GM18508 (cell line): Measurements from ENCODE around the gene RNF14.
"Not testable (repeated sequence)": the region's sequence is repeated elsewhere in the genome, so short reads cannot be mapped to it uniquely, and the experiment has no call there.

Experiments
- ATAC-seq: cut with Tn5 transposase; IDR thresholded peaks from one replicate; pipeline ENCODE4 v1.9.1; 2021; ENCODE audit warnings: moderate number of reproducible peaks; ENCODE audit not compliant: insufficient read depth, unreplicated experiment

The RNF14 gene

DNA sequence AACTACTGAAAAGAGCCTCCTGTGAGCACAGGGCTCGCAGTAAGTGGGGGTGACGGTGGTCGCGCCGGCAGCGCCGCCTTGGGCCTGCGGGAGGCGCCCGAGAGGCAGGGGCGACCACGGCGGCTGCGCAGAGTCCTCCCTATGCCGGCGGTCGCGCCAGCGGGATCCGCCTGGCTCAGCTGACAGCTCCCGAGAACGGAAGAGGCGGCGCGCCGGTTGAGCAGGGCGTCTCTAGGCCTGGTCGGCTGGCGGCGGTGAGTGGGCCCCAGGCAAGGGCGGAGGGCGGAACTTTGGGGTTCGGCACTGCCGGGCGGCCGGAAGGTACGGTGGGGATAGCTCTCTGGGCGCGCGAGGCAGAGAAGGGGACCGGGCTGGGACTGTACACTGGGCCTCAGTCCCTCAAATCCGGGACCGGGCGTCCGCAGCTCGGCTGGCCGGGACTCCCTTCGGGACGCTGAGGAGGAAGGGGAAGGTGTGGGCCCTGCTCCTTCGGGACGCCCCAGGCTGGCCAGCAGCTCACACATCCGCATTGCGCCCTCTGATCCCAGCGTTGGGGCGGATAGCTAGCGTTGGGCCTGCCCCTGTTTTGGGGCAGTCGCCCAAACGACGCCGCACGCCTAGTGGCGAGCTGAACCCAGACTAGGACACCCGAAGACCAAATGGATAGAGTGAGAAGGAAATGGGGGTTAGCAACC, at the start of gene RNF14:
RNF14 (plus strand) TSS at position 192 of the 695 bp plus-strand sequence. CDS start 4,484 bp downstream, outside the sequence.
- ATAC-seq = peak; percentile 75

DNA sequence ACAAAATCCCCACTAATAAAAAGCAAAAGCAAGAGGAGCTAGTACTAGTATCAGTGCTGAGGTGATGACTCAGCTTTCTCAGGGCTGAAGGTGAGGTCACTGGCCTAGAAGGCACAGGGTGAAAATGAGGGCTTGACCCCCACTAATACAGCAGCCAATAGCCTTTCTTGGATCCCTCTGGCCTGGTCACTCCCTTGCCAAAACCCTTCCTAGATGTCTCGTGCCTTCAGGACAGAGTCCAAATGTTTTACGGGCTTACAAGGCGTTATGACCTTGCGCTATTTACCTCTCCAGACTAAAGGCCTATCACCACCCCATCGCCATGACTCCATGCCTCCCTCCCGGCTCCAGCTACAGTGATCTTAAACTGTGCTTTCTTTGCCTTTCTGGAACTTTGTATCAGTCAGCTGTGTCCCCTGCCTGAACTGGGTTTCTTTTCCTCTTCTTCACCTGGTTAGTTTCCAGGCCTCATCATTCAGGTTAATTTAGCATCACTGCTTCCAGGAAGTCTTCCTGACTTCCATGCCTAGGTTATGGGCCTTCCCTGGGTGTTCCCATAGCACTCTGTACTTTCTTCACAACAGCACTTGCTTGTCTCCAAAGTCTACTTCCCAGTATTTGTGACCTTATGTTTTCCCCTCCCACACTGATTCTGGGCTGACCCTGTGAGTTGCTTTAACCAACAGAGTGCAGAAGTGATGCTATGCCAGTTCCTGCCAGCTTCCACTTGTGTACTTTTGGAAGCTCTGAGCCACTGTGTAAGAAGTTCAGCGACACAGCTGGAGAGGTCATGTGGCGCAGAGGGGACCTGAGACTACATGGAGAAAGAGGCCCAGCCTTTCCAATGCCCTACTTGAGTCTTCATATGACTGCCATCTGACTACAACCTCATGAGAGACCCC, 49.4 kb upstream of the RNF14 start:
- no peak for ATAC-seq

- no peak for ATAC-seq
Measured at GRCh38 chr5:141920771-141921170, 48.1 kb upstream of the RNF14 start.

DNA sequence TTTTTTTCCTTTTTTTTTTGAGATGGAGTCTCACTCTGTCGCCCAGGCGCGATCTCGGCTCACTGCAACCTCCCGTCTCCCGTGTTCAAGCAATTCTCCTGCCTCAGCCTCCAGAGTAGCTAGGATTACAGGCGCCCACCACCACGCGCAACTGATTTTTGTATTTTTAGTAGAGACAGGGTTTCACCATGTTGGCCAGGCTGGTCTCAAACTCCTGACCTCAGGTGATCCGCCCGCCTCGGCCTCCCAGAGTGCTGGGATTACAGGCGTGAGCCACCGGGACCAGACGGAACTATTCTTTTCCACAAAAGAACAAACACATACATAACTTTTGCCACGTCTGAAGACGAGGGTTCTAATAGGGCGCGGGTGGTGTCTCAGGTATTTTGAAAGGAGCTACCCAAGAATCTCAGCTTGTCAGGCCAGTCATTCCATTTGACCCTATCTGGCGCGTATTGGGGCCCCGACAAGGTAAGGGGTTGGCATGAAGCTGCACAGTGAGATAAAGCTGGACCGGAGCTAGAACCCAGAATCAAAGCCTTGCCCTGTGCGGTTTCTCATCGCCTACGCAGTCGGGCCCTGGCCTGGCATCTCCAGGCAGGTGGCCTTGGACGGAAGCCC, 46.0 kb upstream of the RNF14 start:
- ATAC-seq = not testable (repeated sequence)

DNA sequence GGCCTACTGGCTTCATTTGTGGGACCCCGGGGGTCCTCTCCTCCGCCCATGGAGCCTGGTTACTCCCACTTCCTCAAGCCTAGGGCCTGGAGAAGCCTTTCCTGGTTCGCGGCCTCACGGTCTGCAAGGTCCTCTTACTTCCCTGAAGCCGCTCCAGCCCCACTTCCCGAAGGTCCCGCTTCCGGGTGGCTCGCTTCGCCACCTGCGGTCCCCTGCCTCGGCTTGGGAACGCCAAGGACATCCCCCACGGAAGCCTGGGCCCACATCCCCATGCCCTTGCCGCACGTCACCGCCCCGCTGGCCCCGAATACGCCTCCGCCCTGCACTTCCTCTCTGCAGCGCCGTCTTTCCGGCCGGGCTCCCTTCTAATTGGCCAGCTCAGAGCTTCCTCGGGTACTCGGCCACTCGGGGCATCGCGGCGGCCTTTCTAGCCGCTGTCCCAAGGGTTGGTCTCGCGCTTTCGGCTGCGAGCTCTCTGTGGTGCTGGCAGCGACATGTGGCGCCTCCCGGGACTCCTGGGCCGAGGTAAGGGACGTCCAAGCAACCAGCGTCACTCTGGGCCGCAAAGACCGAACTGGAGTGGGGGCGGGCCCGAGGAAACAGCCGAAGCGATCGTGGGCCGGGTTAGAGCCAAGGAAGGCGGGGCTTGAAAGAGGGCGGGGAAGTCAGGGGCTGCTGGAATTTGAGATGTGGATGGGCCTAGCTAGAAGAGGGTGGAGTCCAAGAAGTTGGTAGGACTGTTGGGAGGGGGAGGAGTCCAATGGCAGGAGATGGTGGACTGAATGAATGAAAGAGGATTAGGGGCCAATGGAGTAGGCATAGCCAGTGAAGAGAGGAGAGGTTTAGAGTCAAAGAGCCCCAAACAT, 45.2 kb upstream of the RNF14 start, which contains the start of gene DELE1:
DELE1 (plus strand) TSS at position 424 of the 866 bp plus-strand sequence; CDS start at position 495, 71 bp downstream.
- peak; percentile 85 for ATAC-seq

DNA sequence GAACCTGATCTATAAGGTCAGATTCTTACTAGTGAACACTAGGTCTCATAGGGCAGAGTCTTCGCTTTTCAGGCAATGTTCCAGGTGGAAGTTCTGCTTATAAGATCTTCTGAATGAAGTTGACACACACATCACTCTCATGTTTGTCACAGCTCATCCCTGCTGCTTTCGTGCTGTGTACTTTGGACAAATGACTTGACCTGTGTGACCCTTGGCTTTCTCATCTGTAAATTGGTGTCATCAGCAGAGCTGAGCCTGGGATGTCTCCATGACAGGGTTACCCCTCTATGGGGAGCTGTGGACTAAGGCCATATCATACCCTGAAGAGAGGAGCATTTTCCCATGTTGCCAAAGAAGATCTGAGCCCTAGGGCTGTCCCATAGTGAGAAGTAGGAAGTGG, 42.5 kb upstream of the RNF14 start:
- ATAC-seq = no peak

DNA sequence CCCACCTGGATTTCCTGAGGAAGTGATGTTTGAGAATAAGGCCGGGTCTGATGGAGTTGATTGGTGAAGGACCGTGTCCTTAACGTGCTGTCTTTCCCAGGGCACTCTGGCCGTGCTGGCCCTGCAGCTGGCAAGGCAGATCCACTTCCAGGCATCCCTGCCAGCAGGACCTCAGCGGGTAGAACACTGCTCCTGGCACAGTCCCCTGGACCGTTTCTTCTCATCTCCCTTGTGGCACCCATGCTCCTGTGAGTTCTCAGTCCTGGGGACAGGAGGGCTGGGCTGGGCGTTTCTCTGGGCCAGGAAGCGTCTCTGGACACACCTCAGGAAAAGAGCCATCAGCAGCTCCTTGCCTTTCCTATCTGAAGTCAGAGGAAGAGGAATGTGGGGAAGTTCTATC, 40.9 kb upstream of the RNF14 start:
- no peak for ATAC-seq

DNA sequence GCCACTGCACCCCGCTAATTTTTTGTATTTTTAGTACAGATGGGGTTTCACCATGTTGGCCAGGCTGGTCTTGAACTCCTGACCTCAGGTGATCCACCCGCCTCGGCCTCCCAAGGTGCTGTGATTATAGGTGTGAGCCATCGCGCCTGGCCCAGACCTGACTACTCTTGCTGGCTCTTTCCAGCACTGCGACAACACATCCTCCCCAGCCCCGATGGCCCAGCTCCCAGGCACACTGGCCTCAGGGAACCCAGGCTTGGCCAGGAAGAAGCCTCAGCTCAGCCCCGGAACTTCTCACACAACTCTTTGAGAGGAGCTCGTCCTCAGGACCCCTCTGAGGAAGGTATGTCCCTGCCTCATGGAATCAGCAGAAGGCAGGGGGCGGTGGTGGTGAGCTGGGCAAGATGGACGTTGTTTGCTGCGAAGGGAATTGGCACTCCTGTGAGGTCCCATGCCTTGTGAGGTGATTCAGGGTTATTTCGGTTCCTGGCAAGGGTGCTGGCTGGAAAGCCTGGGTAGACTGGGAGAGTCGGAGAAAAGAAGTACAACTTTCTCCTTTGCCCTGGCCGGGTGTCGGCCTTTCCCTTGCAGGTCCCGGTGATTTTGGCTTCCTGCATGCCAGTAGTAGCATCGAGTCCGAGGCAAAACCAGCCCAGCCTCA, 39.4 kb upstream of the RNF14 start:
- ATAC-seq = no peak

GRCh38 chr5:141931694-141932093, 37.2 kb upstream of the RNF14 start:
- no peak for ATAC-seq

DNA sequence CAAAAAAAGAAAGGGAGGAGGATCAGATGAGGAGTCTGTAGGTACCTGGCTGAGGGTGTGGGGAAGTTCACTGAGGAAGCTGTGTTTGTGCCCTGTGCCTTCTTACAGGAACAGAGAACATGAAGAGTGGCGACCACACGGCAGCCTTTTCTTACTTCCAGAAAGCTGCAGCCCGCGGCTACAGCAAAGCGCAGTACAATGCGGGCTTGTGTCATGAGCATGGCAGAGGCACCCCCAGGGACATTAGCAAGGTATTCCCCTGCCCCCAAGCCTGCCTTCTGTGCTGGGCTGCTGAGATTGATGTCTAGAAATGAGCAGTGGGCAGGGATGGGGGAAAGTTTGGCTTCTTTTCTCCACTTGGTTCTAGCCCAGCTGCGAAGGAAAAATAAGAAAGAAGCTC, 35.8 kb upstream of the RNF14 start:
- no peak for ATAC-seq

- ATAC-seq = no peak
Measured at GRCh38 chr5:141934099-141934844, 34.6 kb upstream of the RNF14 start.

DNA sequence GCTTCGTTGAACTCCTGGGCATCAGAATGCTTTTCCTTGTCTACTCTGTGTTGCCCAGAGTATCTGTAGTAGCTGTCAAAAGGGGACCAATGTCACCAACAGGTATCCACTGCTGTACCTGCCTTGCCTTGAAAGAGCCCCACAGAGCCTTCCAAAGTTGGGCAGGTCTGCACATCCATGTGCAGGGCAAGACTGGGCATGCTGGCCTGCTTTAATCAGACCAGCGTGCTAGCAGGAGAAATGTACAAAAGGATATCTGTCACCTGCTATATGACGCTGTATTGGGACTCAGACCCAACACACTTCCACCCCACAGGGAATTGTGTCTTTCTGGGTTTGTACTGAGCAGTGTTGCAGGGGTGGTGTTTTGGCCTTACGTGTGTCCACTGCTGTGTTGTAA, 33.4 kb upstream of the RNF14 start:
- ATAC-seq = no peak

DNA sequence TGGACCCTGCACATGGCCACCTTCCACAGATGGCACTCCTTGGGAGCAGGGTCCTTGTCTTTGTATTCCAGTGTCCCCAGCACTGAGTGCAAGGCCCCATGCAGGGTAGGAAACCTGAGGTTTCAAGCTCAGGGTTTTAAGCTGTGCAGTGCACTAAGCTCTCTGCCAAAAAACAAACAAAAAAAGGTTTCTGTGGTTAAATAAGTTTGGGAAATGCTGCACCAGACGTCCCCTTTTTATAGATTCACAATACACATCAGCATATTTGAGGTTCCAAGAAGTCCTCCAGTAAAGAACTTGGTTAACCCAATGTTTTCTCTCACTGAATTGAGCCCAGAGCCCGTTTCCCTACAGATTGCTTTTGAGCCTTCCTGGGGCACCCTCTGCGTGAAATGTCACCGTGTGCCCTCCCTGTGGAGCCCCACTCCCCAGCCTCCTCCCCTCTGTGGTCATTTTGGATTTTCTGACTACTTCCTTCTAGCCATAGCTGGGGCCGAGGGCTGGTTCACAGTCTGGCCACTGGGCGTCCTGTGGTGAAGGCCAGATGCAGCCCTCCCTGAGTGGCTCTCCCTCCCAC, 28.1 kb upstream of the RNF14 start:
- no peak for ATAC-seq

GRCh38 chr5:141941307-141941706, 27.6 kb upstream of the RNF14 start:
- no peak for ATAC-seq

- no peak for ATAC-seq
Measured at GRCh38 chr5:141941779-141942178, 27.1 kb upstream of the RNF14 start.

- no peak for ATAC-seq
Measured at GRCh38 chr5:141942185-141942857, 26.6 kb upstream of the RNF14 start.

DNA sequence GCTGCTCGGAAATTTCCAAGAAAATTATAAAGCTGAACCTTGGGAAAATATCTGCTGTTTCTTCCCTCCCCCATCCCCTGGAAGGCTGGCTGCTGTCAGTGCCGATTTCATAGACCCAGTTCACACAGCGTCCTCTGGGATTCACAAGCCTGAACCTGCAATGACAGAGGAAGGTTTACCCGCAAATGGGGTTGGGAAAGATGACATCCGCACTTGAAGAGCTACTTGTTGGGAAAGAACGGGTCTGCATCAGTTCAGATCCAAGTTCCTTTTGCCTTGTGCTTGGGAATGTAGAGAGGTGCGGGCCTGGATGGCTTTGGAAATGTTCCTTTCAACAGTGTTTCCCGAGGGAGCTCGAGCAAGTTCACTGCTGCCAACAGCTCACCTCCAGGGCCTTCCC, 24.8 kb upstream of the RNF14 start:
- ATAC-seq = no peak

DNA sequence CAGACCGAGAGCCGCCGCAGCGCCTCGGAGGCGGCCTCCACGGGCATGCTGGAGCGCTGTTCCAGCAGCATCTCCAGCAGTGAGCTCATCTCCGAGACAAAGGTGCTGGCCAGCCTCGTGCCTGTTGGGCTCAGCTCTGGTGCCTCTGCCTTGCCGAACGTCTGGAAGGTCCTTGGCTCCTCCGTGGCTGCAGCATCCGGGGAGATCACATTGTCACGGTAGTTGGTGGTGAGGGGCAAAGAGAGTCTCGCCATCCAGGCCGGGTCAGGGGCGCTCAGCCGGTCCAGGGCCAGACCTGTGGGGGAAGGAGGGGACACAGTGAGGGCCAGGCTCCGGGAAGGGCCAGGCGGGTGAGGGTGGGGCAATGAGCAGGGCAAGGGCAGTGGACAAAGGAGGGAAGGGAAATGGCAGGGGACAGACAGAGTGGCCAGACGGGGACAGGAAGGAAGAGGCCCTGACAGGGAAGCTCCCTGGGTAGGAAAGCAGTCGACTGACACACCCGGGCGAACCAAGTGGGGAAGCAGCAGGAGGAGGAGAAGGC, 23.3 kb upstream of the RNF14 start:
- ATAC-seq = no peak
